Lower leg skin (tissue), 4 donors: ENCODE measurements around the gene UNC5C. TPM values are rescaled to one million over a fixed set of nuclear protein-coding genes. Genes with fewer than 3 reads are reported as not detected.

Experiments
- DNase-seq, 2 donors: peaks; one replicate each; pipeline ENCODE4 v3.0.0-alpha.2; 2019; ENCODE audit warnings: low spot score in 2 of 2
- H3K4me3 ChIP-seq: fragments of 200-600 bp; sonication (generic); 2 replicates; pipeline ENCODE4 v1.5.1; 2017; ENCODE audit warnings: mild to moderate bottlenecking, low read depth; ENCODE audit not compliant: poor library complexity, severe bottlenecking
- POLR2A ChIP-seq, 2 donors: fragments of 450-650 bp; IDR thresholded peaks; one replicate each; pipeline ENCODE4 v1.6.1; 2016 to 2017; ENCODE audit warnings: antibody characterized with exemption in 2 of 2, mild to moderate bottlenecking in 1 of 2, moderate library complexity in 1 of 2
- WGBS, 2 donors: methylation state at CpG; one replicate each; pipeline ENCODE4 v1.1.5; 2018; 5-methylcytosine and 5-hydroxymethylcytosine counted together
- intact Hi-C: fragments of 100-400 bp; cut with DNase I; formaldehyde crosslinking; loops from one replicate; pipeline ENCODE4 v1.15.0; 2023; ENCODE audit warnings: low total_unique reads
- total RNA-seq, 4 donors: library from RNA; depleted of rRNA; stranded (reverse); fragments of >200 nt; gene quantifications; one replicate each; pipeline ENCODE4 v1.1.0, GENCODE V29; 2016
- TF ChIP-seq, protein P1 (sequence below), 3 donors: fragments of 450-650 bp; IDR thresholded peaks; one replicate each; pipeline ENCODE4 v1.5.1; 2016; ENCODE audit warnings: antibody characterized with exemption in 3 of 3, mild to moderate bottlenecking in 3 of 3, moderate library complexity in 2 of 3

The UNC5C gene
- total RNA-seq, 4 donors from 2014 or later = 0.34 to 1.8 (median 1.2) TPM

DNA sequence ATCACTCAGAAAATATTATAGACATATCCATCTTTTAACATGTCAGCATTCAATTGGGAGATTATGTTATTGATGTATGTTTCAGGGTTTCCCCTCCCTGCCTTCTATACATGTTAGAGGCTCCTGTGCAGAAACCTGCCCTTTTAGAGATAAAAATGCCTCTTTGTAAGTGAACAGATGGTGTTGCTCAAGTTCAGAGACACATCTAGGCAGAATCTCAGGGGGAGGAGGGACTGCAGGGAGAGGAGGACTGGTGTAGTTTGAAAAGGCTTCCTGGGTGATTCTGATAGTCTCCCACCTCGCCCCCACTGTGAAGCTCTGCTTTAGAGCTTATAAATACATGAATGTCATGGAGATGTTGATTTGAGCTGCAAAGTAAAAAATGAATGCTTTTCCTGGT is 12.0 kb upstream of the UNC5C start:
- WGBS, 2 donors = 60 to 65% methylated on average over 1 of the region's 1 CpG
- DNase-seq = no peak
- no peak overlapping the region for H3K4me3 ChIP-seq
- TF ChIP-seq, protein P1, sequence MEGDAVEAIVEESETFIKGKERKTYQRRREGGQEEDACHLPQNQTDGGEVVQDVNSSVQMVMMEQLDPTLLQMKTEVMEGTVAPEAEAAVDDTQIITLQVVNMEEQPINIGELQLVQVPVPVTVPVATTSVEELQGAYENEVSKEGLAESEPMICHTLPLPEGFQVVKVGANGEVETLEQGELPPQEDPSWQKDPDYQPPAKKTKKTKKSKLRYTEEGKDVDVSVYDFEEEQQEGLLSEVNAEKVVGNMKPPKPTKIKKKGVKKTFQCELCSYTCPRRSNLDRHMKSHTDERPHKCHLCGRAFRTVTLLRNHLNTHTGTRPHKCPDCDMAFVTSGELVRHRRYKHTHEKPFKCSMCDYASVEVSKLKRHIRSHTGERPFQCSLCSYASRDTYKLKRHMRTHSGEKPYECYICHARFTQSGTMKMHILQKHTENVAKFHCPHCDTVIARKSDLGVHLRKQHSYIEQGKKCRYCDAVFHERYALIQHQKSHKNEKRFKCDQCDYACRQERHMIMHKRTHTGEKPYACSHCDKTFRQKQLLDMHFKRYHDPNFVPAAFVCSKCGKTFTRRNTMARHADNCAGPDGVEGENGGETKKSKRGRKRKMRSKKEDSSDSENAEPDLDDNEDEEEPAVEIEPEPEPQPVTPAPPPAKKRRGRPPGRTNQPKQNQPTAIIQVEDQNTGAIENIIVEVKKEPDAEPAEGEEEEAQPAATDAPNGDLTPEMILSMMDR (IDR thresholded peaks at IDR 0.05) = no peak
- no peak for TF ChIP-seq POLR2A (IDR thresholded peaks at IDR 0.05)
- intact Hi-C loops = no loop called here

DNA sequence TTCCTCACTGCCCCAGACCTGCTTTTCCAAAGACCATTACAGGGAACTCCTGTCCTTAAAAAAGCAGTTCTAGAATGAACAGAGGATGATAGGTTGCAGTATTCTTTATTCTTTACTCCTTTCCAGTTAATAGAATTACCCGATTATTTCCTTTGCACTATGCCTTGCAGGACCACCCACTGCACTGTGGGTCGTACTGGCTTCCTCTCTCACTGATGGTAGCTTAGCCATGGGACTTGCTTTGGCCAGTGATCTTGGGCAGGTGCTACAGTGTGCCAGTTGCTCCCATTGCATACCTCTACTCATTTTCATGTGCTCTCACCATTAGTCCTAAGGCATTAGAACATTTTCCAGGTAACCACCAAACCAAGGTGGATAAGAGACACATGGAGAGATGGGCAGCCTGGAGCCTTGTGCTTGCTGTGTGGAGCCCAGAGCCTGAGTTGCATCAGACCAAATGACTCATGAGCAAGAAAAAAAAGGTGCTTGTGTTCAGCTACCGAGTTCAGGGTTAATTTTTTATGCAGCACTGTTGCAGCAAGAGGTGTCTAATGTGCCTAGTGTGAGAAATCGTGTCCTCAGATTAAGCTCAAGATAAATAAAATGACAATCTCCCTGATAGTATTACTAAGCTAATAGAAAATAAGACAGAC is 7.6 kb upstream of the UNC5C start:
- no peak overlapping the region for H3K4me3 ChIP-seq
- TF ChIP-seq, protein P1 (IDR thresholded peaks at IDR 0.05) = no peak
- no peak for TF ChIP-seq POLR2A (IDR thresholded peaks at IDR 0.05)
- WGBS, 2 donors = 68 to 74% methylated on average over 4 of the region's 4 CpGs
- intact Hi-C loops = no loop called here
- no peak for DNase-seq

DNA sequence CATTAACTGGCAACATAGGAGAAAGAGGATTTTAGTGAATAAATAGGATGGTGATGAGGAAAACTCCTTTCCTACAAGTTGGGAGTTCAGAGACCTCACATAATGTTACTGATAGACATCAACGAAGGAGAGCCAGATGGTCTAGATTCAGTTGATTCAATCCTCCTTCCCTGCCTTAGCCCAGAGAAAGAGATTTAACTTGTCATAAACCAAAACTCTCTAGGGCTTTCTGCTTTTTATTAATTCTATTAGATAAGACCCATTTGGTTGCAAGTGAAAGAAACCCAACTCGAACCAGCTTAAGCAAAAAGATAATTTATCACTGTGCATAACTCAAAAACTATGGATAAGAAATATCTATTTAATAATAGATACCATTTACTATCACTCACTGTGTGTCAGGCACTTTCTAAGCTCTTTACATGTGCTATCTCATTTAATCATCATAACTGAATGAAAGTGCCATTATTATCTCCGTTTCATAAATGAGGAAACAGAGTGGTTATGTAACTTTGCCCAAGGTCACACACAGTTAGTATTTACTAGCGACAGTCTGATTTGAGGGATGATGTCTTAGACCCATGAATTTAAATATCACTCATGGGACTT is 4.3 kb upstream of the UNC5C start:
- WGBS, 2 donors = 50 to 52% methylated on average over 4 of the region's 4 CpGs
- intact Hi-C loops = no loop called here

DNA sequence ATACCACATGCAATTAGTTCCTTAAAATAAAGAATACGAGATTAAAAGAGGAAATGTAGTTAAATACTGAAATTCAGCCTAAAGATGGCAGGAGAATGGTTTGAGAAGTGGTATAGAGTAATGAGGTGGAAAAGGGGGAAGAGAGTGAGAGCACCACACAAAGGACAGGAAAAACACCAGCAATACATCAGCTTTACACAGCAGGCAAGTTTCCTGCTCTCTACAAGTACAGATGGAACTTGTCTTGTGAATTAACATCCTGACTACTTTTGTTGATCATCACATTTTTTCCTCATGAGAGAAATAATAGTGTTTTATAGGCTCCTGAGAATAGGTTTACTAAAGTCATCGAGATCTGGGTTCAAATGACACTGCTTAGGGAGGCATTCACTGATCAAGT is 2.9 kb upstream of the UNC5C start:
- DNase-seq = no peak
- intact Hi-C loops = no loop called here
- TF ChIP-seq, protein P1 (IDR thresholded peaks at IDR 0.05) = no peak
- TF ChIP-seq POLR2A (IDR thresholded peaks at IDR 0.05) = no peak
- H3K4me3 ChIP-seq = no peak overlapping the region
- whole genome bisulfite sequencing, 2 donors = 61 to 68% methylated on average over 2 of the region's 2 CpGs

More for the DNA sequence above, 4.3 kb upstream of the UNC5C start:
- DNase-seq = no peak
- no peak overlapping the region for H3K4me3 ChIP-seq
- TF ChIP-seq, protein P1 (IDR thresholded peaks at IDR 0.05) = no peak
- TF ChIP-seq POLR2A (IDR thresholded peaks at IDR 0.05) = no peak

DNA sequence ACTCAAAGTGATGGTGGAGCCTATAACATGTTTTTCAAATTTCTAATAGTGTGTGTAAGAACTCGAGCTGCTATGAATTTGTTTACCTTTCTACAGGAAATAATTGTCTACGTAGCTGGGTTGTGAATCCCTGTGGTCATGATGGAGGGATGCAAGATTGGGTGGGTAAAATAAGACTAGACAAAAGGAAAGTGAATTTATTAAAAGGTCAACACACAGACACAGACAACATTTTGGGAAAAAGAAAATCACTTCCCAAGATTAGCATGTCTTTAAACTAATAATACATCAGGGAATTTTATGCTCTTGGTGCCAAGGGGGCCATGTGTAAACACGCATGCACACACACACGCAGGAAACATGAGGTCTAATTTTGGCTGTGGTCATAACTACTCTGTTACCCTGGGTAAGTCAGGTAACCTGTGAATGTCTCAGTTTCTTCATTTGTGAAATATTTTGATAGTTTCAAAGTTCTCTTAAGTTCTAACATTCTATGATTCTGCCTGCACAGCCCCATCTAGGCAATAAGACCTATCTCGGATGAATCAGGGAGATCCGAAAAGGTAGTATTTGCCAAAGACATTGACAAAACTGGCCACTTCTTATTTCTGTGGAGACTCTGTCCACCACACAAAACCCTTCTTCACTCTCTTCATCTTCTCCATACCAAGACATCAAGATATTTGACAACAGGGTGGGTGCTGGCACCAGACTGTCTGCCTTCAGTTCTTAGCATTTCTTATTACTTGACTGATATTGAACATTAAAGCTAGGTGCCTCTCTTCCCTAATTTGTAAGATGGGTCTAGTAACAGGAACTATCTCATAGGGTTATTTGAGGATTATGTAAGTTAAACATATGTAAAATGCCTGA is 1.6 kb upstream of the UNC5C start:
- no peak overlapping the region for H3K4me3 ChIP-seq
- no peak for TF ChIP-seq POLR2A (IDR thresholded peaks at IDR 0.05)
- TF ChIP-seq, protein P1 (IDR thresholded peaks at IDR 0.05) = no peak
- no peak for DNase-seq
- intact Hi-C loops = no loop called here
- WGBS, 2 donors = 49 to 51% methylated on average over 6 of the region's 6 CpGs
